AG08396 (cell line): ENCODE measurements around the gene MAST2.

Experiments used
- DNase-seq: peaks from one replicate; pipeline ENCODE4 v3.0.0; 2012; ENCODE audit warnings: low spot score, mixed read lengths

The MAST2 gene

DNA sequence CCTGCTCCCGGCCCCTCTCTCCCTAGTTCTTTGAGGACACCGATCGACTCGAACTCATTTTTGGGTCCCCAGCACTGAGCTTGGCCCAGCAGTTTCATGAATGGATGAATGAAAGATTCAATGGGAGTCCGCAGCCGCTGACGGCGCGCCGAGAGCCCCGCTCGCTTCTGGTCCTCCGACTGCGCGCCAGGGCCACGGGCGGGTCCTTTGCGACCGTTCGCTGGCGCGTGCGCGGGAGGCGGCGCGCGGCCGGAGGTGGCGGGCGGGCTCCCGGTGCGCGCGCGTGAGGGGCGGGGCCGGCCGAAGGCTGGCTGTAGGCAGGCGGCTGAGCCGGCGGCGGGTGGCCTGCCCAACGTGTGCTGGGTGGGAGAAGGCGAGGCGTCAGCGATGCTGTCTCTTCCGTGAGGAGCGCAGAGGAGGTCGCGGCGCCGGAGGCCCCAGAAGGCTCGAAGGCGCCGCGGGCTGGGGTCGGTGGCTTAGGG lies at the start of gene MAST2:
TSS of gene MAST2 (plus strand) at position 314 of the 482 bp plus-strand sequence. CDS start 284 bp downstream, outside the sequence.
- peak; percentile 97 for DNase-seq

- no peak for DNase-seq
Observed at GRCh38 chr1:45755697-45756096, 47.7 kb upstream of the MAST2 start.

DNA sequence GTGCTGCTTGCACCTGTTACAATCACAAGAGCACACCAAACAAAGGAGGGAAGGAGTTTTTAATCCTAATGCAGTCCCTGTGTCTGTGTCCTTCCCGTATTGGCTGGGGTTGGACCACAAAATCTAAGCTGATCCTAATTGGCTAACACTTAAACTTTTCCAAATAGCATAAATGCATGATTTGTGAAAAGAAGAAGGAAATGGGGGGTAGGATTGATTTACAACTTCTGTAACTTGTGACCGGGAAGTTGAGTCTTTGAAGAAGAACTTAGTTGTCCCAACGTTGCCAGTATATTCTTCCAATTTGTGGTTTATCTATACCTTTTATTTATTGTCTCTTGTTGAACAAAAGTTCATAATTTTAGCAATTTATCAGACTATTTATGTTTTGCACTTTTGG lies 41.1 kb upstream of the MAST2 start:
- DNase-seq: no peak

DNA sequence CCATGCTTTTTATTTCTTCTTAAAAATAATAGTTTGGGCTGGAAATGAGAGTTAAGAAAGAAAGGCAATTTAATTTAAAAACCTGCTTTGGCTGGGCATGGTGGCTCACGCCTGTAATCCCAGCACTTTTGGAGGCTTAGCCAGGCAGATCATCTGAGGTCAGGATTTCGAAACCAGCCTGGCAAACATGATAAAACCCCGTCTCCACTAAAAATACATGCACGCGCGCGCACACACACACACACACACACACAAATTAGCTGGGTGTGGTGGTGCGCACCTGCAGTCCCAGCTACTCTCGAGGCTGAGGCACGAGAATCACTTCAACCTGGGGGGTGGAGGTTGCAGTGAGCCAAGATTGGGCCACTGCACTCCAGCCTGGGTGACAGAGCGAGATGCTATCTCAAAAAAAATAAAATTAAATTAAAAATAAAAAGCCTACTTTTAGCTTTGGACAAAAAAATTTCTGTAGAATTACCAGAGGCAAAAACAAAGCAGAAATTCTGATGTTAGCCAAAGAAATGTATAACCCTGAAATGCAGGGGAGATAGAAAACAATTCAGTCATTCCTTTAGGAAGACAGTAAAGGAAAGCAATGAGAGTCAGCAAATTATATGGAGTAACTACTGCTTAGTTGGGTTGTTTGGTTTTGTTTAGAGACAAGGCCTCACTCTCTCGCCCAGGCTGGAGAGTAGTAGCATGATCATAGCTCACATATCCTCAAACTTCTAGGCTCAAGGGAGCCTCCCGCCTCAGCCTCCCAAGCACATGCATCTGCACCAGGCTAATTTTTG lies 37.2 kb upstream of the MAST2 start:
- DNase-seq: no peak

- peak; percentile 21 for DNase-seq
Observed at GRCh38 chr1:45767035-45767434, 36.4 kb upstream of the MAST2 start.

- DNase-seq: peak; percentile 58
Observed at GRCh38 chr1:45769261-45769932, 34.0 kb upstream of the MAST2 start.

GRCh38 chr1:45772971-45773370 lies 30.4 kb upstream of the MAST2 start:
- DNase-seq: no peak

DNA sequence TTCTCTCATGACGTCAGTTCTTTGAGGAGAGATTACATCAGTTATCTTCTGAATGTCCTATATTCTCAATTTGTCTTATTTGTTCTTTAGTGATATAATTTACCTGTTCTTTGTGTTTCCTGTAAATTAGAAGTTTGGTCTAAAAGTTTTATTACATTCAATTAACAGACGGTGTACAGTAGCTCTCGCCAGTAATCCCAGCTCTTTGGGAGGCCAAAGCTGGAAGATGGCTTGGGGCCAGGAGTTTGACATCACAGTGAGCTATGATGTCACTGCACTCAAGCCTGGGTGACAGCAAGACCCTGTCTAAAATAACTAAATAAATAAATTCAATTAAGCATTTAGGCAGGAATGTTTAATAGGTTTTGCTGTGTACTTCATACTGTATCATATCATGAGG lies 27.6 kb upstream of the MAST2 start:
- no peak for DNase-seq

DNA sequence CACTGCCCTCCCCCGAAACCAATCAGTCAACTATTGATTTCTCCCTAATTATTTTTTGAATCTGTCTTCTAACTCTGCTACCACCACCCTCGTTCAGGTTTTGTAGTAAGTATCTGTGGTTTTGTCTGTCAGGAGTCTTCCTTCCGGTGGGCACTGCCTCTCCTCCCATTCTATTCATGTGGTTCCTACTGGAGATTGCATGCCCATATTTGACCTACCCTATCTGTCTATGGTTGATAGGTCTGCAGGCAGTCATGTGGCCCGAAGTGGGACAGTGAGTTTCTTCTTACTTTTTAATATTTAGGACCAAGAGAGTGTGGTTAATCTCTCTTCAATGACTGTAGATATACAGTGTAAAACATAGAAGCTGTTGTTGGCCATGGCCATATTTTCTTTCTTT lies 17.8 kb upstream of the MAST2 start:
- no peak for DNase-seq

DNA sequence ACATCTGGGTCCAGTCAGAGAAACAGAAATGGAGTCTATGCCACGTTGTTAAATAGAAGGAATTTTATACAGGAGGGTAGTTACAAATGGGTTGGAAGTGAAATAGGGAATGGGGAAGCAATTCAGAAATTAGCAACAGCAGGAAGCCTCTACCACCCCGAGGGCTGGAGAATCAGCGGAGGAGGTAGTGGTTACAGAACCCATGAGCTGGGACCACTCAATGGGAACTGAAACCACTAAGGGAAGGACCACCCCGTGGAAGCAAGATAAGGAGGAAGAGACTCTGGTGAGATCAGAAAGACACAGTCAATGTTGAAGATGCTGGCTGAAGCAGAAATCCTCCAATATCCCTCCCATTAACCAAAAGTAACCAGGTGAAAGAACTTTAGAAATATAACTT lies 15.5 kb upstream of the MAST2 start:
- no peak for DNase-seq

- DNase-seq: no peak
Observed at GRCh38 chr1:45789601-45790000, 13.8 kb upstream of the MAST2 start.

- no peak for DNase-seq
Observed at GRCh38 chr1:45792744-45793143, 10.7 kb upstream of the MAST2 start.

GRCh38 chr1:45793942-45794604 lies 9.3 kb upstream of the MAST2 start:
- no peak for DNase-seq

DNA sequence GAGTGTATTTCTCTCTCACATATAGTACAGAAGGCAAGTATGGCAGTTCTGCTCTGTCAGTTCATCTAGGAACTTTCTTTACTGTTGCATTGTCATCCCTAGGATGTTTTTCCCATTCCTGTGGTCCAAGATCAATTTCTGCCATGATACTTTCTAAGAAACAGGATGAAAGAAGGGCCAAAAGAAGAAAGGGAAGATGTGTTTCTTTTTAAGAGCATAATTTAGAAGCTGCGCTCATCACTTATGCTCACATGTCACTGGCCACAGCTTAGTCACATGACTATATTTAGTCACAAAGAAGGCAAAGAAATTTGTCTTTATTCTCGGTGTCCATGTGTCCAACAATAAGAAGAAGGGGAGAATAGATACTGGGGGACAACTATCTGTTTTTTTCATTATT lies 7.0 kb upstream of the MAST2 start:
- DNase-seq: no peak

GRCh38 chr1:45796946-45797345 lies 6.5 kb upstream of the MAST2 start:
- DNase-seq: no peak

DNA sequence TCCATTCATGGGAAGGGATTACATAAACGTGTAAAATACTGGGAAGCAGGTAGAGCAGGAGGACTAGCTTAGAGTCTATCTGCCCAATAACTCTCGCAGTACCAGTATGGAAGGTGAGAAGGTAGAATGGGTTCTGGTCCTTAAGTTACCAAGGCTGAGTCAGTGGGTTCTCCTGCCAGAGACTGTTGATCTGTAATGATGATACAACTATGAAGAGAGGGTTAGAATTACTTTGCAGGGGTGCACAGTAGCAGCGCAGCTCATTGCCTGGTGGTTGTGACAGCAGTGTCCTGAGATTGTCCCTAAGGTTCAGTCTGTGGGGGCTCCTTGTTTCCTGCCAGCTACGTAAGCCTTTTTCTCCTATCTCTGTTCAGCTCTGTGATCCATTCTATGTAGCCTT lies 2.5 kb upstream of the MAST2 start:
- no peak for DNase-seq

DNA sequence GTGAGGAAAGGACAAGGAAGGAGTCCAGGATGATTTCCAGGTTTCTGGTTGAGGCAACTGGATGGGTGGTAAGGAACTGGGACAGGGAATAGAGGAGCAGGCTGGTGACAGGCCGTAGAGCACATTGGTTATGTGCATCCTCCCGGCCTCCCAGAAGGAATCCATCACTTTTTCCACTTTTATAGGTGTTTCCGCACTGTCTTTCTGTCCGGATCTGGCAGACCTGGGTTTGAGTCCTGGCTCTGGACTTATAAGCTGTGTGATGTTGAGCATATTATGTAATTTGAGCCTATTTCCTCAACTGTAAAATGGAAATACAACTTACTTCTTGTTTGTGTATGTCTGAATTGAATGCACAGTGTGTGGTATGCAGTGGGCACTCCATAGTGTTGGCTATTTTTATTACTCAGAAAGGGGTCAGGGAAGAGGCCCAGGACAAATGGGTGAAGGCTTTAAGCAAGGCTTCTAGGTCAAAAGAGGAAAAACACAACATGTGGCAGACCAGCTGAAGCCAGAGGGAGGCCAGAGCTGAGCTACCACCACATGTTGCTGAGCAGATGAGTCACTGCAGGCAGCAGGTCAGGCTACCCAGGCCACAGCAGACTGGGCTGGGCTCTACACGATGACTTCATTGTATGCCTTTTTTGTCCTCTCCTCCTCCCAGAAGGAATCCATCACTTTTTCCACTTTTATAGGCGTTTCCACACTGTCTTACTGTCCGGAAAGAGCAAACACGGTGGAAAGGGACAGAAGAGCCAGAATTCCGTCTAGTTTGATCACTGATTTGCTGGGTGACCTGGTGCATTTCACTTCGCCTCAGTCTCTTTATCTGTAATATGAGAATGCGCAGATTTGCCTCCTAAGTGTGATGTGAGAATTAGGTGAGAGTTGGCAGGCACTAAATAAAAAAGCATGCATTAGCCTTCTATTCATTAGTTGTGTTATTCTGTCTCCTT lies 791 bp upstream of the MAST2 start:
- DNase-seq: peak; percentile 97

GRCh38 chr1:45803781-45804668 lies 613 bp downstream of the MAST2 start:
- peak; percentile 26 for DNase-seq

DNA sequence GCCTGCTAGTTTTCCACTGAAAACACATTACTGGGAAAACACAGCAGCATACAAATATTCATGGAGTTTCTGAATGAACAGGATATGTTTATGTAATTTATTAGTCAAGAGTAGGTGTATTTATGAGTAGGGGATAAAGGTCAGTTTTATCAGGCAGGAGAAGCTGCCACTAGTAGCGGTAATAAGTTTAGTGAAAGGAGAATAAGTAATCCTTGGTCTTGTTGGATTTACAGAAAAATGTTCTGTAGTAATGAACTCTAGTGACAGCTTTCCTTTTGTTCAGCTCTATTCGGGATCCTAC lies 1.2 kb downstream of the MAST2 start:
- DNase-seq: no peak

DNA sequence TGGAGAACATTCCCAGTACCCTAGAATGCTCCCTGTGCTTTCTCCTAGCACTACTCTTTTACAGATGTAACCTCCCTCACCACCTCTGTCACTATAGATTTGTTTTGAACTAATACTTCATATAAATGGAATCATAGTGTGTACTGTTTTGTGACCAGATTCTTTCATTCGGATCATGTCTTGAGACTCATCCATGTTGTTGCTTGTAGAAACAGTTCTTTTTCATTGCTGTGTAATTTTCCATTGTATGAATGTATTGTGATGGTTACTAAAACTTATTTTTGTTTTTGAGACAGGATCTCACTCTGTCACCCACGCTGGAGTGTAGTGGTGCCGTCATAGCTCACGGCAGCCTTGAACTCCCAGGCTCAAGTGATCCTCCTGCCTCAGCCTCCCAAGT lies 2.7 kb downstream of the MAST2 start:
- no peak for DNase-seq

- DNase-seq: no peak
Observed at GRCh38 chr1:45809761-45810160, 6.3 kb downstream of the MAST2 start.
